Femur (tissue), 1 donor: Measurements from ENCODE around the gene KCNQ5.
A peak's percentile ranks its signal among the peaks of the same experiment; 100 is the strongest.

Experiments
- DNase-seq: peaks from one replicate; pipeline ENCODE4 v3.0.0-alpha.2; 2017

The KCNQ5 gene

DNA sequence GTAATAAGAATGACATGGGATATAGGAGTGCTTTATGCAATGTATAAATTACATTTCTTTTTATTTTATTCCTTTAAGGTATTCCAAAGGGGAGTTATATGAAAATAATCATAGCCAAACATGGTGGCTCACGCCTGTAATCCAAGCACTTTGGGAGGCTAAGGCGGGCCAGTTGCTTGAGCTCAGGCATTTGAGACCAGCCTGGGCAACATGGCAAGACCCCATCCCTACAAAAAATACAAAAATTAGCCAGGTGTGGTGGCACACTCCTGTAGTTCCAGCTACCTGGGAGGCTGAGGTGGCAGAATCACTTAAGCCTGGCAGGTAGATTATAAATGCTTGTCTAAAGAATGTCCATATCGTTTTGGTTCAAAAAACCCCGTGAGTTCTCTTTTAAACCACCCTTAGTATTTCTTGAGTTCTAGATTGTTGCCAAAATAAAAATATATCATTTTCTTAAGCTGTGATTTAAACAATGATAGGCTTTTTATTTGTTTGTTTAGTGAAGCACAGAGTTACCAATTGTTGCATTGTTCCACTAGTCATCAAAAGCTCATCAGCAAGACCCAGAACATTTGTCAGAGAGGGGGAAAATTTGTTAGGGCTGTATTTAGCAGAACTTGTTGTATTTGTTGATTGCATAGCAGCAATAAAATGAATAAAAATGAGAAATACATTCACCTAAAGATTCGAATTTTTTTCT is 457.2 kb downstream of the KCNQ5 start:
- DNase-seq = no peak

DNA sequence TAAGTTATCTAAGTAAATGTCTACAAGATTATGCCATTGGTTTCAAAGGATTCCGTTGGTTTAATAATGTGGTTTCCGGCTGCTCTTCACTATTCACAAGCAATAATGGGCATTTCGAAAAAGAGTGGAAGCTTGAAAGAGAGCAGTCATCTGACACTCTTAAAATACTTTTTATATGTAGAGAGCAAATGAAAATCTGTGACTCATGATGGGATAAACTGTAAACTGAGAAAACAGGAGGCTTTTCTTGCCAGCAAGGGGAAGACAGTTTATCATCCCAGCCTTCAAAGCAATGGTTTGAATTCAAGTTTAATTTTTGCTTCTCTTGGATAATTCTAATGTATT is 457.7 kb downstream of the KCNQ5 start:
- DNase-seq = no peak

DNA sequence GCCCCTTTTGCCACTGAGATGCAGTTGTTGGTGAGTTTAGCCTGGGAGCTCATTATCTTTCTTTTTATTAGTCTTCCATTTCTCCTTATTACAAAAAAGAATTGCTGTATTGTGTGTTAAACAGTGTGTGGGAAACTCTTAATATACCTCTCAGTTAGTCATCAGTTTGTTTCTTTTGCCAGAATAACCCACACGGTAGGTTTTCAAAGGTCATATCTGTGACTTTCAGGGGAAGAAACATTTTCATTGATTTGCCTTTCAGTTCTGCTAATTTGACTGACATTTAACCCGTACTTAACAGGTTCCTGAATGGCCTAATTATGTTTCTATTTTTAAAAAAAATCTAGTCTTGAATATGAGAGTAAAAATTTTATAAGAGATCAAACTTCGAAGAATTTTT is 458.1 kb downstream of the KCNQ5 start:
- no peak for DNase-seq

DNA sequence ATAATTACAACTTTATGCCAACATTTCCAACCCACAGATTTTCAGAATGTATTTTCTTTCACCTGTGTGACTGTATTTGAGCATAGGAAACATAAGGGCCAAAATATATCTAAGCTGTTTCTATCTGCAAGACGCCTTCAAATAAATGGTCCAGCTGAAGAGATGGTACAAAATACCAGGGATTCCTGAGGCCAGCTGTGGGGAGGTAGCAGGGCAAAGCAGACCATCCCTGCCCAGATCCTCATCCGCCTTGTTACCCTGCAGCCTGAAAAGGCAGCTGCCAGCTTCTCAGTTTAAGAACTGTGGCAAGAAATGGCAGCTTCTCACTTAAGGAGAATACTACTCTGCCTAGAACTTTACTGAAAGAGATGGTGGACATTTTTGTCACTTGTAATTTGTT is 460.1 kb downstream of the KCNQ5 start:
- no peak for DNase-seq

DNA sequence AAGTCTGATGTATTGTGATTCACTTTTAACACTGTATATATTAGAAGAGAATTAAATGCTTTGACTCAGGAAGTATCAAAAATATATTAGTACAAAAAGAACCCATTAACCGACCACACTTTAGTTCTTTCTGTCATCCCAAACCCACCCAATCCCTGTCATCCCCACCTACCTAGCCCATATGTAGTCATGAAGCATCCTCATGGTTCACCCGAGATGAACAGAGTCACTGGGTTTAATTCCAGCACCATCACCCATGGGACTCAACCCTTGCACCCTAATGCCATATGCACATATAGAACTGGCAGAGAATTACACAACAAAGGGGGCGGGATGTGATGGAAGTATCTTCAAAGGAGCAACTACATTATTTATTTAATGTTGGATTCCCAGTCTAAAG is 462.0 kb downstream of the KCNQ5 start:
- no peak for DNase-seq

DNA sequence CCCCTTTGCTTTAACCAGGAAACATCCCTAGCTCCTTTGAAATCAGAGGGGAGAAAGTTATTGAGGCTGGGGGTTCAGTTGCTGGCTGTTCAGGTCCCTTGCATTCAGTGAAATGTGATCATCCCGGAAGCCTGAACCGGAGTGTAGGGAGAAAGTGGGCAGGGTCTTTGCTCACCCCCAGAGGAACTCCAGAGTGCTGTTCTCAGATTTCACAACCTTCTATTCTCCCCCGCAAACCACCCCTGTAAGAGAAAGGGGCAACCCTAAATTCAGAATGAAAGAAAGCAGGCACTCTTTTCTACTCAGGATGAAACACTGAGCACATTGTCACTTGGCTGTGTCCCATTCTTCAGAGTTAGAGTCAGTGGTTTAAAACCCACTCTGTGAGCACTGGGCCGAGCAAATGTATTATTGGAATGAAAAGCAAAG is 463.6 kb downstream of the KCNQ5 start:
- no peak for DNase-seq

DNA sequence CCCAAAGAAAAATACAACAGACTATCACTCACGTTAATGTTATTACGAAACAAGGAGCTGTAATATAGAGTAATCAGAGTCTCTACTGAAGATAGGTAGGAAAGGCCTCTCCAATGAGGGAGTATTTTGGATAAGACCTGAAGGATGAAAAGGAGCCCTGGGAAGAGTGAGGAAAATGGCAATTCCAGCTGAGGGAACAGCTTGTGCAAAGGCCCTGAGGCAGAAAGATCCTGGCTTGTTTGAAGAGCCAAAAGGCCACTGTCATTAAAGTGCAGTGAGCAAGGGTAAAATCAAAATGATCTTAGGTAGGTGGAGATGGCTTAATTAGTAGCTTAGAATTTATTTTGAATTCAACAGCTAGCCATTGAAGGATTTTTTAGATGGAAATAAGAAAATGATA is 464.9 kb downstream of the KCNQ5 start:
- DNase-seq = no peak

DNA sequence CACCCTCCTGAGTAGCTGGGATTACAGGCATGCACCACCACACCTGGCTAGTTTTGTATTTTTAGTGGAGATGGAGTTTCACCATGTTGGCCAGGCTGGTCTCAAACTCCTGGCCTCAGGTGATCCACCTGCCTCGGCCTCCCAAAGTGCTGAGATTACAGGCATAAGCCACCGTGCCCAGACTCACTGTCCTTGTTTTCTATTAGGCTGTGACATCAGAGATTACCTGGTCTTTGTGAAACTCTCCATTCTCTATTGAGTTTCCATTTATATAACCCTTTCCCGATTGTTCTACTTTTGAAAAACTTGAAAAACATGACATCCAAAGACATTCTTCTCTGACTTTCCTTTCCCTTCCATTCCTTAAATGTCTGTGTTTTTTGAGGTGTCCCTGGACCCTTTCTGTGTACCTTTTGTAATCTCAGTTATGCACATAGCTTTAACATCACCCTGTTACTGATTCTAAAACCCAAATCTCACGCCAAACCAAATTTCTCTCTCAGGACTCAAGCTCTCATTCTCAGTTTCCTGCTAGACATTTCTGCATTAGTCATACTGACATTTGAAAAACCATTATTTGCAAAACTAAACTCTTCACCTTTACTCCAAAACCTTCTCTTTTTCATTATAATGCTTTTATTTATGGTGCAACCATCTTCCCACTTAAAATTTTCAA is 466.4 kb downstream of the KCNQ5 start:
- DNase-seq = no peak

DNA sequence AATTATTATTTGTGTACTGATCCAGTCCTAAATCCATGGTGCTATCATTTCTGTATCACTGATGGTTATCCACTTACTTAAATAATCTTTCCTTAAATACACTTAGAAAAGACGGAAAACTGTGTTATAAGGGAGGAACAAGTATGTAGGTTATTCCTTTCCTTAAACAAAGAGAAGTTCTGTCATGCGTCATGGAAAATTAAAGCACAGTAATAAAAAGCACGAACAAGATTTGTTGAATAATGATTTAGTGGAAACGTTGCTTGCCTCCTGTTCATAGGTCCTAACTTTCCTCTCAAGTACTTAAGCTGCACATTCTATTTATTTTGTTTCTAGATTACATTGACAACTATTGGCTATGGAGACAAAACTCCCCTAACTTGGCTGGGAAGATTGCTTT is 483.1 kb downstream of the KCNQ5 start:
- no peak for DNase-seq

DNA sequence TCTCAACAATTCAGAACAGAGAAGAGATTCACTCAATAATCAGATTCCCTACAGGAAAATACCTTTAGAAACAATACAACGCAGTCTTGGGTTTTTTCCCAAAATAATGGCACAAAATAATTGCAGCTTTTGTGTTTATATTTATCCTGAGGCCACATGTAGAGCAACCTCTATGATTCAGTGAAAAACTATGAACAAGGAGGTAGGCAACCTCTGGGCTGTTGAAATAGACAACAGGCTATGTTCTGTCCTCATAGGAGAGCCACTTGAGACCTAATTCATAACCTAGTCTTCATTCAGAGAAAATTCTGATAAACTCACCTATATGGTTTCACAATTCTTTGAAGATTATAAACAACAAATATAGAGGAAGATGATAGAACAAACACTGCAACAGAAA is 485.2 kb downstream of the KCNQ5 start:
- DNase-seq = no peak

DNA sequence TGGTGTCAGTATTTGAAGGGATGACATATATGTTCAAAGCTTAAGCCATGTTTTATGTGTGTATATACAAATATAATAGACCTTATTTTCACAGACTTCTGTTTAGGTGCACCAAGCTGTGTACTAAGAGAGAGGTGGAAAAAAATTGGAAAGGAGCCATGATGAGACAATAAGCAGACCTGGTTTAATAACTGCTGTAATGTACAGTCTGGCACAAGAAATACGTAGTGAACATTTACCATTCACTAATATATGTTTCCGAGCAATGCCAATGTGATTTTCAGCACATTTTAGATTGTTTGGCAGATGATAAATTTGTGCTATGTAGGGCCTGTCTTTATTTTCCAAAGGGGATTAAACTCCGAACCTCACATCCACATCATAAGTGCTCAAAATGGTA is 487.1 kb downstream of the KCNQ5 start:
- no peak for DNase-seq

DNA sequence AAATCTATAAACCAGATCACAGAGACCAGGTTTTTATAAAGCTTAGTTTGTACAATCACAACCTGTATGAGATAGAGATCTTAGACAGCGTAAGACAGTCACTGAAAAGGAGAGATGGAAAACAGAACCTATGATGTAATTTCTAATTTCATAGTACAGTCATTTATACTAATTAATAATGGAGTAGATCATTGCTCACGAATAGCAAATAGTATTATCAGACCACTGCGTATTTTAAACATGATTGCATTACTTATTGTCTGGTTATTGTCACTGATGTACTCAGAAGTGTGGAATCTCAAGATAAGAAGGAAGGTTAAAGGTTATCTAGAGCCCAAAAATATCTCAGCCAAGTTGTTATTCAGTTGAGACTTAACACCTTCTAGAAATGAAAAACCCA is 487.8 kb downstream of the KCNQ5 start:
- DNase-seq = no peak

DNA sequence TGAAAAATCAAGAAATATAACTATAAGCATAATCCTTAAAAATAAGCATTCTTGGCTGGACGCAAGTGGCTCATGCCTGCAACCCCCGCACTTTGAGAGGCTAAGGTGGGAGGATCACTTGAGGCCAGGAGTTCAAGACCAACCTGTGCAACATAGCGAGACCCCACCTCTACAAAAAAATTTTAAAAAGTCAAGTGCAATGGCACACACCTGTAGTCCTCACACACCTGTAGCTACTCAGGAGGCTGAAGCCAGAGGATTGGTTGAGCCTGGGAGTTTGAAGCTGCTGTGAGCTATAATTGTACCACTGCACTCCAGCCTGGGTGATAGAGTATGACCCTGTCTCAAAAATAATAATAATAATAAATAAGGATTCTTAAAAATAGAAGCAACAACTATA is 494.5 kb downstream of the KCNQ5 start:
- DNase-seq = no peak

DNA sequence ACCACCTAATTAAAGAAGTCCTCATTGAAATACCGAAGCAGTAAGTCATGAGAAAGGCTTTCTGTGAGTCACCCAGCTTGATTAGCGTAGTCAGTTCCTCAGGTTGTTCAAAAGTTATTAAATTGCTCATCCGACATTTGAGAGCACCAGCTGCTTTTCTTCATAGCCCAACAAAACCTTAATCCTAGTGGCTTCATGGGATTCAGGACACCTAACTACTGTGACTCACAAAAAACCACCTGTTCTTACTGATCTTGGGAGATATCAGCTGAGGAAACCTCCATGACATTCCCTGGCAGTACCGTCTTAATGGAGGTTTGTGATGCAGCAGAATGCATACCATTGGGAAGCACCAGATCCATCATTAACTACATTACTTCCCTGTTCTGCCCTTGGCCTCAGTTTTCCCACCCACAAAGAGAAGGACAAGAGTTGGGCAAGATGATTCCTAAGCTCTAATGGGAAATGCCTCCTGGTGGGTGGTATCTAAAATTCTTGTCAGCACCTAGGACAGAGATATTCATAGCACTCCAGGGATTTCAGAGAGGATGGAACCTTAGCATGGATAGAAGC is 499.6 kb downstream of the KCNQ5 start:
- DNase-seq = no peak

DNA sequence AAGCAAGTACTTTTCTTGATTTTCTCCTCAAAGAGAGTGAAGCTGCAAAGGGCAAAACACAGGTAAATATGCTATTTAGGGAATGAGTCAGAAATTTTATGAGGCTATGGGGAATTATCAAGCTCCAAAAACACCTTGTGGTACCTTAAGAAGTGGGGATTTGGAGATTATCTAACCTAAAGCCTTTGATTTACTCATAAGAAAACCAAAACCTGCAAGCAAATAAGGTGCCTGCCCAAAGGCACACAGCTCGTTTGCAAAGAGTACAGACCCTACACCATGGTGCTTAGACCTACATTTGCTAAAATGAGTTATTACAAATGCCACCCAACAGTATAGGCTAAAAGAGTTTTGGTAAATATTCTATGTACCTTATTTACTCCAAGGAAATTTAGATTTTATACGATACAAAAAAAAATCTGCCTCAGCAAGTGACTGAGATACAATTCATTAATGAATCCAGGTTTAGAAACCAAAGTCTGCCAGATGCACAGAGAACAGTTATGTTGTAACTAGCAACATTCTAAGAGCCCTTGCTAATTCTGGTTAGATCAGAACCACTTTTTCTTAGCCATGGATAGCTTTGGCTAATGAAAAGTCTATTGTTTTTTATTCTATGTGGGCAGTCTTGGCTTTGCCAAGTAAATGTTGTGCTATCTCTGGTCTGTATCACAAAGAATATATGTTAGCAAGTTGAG is 501.9 kb downstream of the KCNQ5 start:
- DNase-seq = no peak

DNA sequence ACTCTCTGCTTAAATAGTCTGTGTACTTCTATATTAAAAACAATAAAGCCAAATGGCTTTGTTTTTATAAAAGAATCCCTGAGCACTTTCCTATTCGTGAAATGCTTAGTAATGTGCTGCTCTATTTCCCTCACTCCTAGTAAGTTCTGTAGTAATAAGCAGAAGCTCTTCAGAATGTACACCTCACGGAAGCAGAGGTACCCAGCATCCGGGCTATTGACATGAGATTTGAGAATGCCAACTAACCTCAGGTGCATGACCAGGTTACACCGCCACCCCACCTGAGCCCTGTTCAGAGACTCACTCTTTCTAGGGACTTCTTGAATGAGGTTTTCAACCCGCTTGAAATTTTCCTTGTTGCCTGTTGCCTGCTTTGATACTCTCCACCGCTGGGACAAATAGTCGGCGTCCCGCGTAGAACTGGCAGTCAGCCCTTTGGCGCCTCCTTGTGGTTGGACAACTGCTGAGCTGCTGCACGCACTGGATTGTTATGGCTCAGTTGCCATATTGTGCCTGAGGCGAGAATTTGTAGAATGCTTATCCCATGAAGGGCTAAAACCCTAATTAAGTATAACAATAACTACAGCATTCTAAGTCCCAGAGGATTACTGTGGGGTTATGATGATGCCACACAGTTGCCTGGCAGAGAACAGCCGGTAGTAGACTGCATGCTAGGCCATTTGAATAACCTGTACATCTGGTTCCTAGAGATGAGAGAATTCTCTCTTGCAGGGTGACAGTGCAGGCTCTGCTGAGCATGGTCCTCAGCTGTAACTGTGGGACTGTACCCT is 508.0 kb downstream of the KCNQ5 start:
- peak; percentile 87 for DNase-seq

DNA sequence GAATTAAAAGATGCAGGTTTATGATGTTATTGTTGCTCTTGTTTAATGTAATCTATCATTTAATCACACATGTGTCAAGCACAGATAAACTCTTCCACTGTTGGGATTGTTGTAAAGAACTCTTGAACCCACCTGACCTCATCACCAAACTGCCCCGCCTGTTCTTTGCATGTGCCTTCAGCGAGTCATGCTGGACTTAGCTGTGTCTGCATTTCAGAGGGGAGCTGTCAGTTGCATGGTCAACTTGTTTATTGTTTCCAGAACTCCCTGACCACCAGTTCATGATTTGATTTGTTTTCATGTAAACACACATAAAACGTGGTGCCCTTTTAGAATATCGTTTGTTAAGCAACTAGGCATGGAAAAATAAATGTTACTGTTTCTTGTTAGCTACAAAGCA is 509.8 kb downstream of the KCNQ5 start:
- no peak for DNase-seq

DNA sequence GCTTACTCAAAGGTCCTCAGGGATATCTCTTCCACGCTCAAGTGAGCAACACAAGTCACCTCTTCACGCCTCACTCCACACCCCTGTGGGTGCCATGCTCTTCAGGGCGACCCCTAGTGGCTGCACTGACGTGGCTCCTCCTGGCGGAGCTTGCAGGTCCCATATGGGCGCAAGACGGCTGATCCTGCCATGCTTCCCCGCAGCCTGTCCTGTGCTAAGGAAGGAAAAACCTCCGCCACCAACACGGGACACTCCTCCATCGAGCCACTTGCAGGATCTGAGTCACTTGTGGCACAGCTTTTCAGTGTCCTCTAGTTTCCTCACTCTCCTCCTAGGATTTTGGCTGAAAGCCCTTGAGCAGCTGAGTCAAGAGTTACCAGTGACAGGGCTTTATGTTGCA is 512.7 kb downstream of the KCNQ5 start:
- DNase-seq = no peak

DNA sequence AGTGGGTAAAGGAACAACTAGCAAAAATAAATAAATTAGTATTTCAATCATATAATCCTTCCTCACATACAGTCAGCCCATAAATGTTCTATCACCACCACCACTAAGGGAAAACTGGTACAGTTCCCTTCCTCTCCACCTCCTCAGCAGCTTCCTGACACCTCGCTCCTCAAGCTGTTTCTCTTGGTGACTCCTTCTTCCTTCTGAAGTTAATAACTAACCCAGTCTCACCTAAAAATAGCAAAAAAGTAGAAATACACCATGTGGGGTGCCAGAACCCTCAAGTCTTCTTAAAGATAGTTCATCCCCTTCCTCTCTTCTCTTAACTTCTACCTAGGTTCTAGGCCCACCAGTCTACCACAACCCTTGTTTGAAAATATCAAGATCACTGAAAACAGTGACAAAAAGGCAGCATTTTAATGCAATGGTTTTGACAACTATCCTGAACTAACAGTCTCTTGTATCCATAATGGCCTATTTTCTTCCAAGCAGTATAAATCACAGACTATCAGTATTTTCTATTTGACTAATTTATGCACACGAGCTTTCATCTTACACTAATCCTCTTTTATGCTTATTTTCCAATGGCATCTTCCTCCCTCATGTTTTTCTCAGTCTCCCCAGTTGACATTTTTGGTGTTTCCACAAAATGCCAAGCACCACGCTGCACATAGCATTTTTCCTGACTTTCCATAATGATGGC is 518.0 kb downstream of the KCNQ5 start:
- DNase-seq = no peak

DNA sequence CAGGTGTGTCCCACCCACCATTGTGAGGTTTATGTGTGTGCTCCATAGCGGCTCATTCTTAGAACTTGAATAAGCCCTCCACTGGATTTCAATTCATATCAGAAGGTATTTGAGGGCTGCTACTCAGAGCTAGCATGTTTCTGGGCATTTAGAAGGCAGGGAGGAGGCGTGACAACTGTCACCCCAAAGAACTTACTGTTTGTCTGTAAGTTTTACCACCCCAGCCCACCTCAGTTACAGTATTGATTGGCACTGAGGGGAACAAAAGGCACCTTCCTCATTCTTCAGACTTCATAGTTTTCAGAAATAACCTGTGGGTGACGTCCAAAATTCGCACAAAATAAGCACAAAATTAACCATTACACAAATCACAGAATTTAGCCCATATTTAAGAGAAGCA is 521.7 kb downstream of the KCNQ5 start:
- DNase-seq = no peak

DNA sequence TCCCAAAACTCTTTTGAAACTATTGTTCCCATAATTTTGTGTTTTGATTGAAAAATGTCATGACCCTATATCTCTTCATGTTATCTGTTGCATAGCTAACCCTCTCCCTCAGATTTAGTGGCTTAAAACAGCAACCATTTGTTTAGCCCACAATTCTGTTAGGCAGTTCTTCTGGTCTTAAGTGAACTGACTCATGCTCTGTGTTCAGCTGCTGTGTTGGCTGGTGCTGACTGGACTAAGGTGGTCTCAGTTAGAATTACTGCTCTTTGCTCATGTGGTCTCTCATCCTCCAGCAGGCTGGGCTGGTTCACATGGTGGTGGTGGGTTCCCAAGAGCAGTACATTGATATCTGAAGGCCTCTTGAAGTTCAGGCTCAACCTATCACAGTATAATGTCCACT is 522.7 kb downstream of the KCNQ5 start:
- no peak for DNase-seq

DNA sequence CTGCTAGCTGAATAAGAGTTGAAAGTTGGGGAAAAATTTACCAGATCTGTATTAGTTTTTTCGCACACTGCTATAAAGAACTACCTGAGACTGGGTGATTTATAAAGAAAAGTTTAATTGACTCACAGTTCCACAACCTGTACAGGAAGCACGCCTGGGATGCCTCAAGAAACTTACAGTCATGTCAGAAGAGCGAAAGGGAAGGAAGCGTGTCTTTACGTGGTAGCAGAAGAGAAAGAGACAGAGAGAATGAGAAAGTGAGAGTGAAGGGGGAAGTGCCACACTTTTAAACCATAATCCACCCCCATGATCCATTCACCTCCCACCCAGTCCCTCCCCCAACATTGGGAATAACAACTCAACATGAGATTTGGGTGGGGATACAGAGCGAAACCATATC is 523.8 kb downstream of the KCNQ5 start:
- DNase-seq = no peak

DNA sequence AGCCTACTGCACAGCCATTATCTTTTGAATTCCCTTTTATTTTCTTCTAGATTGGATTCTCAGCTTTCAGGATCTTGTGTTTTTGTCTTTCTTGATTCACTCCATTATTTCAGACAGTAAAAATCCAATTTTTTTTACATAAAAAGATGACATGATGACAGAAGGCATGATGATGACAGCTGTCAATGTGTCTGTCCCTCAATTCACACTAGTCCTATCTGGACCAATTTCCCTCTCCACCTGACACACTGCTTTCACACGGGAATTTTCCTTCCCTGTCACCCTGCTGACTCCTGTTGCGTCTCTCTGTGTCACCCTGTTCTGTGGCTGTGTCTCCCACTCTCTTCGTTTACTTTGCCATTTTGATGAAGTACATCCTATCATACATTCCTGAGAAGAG is 529.9 kb downstream of the KCNQ5 start:
- no peak for DNase-seq
